Retinal pigment epithelial cell (primary cell): ENCODE data around the gene C14orf132.
"Not testable (repeated sequence)": the region's sequence is repeated elsewhere in the genome, so short reads cannot be mapped to it uniquely, and the experiment has no call there.

Experiments used
- DNase-seq: peaks from one replicate; pipeline ENCODE4 v3.0.0-alpha.2; 2010; ENCODE audit warnings: low read depth
- H3K4me3 ChIP-seq: 2 replicates; pipeline ENCODE4 v1.5.1; 2011; ENCODE audit warnings: mild to moderate bottlenecking, low read length, control low read depth, moderate library complexity
- TF ChIP-seq, protein P1 (sequence below): conservative IDR thresholded peaks from 2 replicates; pipeline ENCODE4 v1.5.1; 2011; ENCODE audit warnings: low read depth, low read length, control low read depth, inconsistent platforms

C14orf132 gene

DNA sequence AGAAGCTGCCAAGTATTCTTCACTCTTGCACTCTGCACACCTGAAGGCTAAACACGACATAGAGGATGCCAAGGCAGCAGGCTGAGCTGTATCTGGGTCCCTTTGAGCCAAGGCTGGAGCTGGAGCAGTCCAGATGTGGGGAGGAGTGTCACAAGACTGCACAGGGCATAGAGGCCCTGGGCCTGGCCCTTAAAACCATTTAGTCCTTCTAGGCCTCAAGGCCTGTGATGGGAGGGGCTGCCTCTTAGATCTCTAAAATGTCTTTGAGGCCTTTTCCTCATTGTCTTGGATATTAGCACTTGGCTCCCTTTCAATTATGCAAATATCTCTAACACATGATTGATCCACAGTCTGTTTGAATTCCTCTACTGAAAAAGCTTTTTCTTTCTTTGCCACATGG, 28.0 kb upstream of the C14orf132 start:
- TF ChIP-seq, protein P1, sequence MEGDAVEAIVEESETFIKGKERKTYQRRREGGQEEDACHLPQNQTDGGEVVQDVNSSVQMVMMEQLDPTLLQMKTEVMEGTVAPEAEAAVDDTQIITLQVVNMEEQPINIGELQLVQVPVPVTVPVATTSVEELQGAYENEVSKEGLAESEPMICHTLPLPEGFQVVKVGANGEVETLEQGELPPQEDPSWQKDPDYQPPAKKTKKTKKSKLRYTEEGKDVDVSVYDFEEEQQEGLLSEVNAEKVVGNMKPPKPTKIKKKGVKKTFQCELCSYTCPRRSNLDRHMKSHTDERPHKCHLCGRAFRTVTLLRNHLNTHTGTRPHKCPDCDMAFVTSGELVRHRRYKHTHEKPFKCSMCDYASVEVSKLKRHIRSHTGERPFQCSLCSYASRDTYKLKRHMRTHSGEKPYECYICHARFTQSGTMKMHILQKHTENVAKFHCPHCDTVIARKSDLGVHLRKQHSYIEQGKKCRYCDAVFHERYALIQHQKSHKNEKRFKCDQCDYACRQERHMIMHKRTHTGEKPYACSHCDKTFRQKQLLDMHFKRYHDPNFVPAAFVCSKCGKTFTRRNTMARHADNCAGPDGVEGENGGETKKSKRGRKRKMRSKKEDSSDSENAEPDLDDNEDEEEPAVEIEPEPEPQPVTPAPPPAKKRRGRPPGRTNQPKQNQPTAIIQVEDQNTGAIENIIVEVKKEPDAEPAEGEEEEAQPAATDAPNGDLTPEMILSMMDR = no peak
- no peak for DNase-seq
- no peak overlapping the region for H3K4me3 ChIP-seq

DNA sequence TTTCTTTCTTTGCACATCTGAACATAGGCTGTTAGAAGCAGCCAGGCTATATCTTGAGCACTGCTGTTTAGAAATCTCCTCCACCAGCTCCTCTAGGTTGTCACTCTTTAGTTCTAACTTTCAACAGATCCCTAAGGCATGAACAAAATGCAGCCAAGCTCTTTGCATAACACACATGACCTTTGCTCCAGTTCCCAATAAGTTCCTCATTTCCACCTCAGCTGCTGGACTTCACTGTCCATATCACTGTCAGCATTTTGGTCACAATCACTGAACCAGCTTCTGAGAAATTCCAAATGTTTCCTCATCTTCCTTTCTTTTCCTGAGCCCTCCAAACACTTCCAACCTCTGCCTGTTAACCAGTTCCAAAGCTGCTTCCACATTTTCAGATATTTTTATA, 27.6 kb upstream of the C14orf132 start:
- TF ChIP-seq, protein P1 = no peak
- no peak overlapping the region for H3K4me3 ChIP-seq
- DNase-seq = no peak

DNA sequence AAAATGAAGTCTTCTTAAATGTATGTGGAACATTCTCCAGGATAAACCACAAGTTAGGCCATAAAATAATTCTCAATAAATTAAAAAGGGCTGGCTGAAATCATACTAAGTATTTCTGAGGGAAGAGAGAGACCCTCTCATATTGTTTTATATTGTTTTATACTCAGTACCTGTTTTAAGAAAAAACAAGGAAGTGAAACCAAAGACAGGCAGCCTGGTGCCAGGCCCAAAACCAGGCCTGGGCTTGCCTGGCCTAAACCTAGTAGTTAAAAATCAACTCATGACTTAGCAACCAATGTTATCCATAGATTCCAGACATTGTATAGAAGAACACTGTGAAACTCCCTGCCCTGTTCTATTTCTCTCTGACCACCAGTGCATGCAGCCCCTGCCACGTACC, 26.4 kb upstream of the C14orf132 start:
- H3K4me3 ChIP-seq, DNase-seq: not testable (repeated sequence)

DNA sequence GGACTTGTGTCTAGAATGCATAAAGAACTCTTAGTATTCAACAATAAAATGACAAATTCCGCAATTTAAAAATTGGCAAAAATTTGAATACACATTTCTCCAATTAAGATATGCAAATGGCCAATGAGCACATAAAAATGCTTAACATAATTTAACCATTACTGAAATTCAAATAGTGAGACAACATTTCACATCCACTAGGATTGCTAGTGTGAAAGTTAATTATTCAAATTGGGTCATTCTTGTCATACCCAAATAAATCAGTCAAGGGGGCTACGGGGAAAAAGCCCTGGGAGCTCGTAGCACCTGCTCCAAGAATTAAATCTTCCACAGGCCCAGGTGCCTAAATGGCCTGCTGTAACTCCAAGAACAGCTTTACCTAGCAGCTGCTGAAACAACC, 25.0 kb upstream of the C14orf132 start:
- DNase-seq = no peak
- TF ChIP-seq, protein P1 = no peak
- H3K4me3 ChIP-seq = no peak overlapping the region

DNA sequence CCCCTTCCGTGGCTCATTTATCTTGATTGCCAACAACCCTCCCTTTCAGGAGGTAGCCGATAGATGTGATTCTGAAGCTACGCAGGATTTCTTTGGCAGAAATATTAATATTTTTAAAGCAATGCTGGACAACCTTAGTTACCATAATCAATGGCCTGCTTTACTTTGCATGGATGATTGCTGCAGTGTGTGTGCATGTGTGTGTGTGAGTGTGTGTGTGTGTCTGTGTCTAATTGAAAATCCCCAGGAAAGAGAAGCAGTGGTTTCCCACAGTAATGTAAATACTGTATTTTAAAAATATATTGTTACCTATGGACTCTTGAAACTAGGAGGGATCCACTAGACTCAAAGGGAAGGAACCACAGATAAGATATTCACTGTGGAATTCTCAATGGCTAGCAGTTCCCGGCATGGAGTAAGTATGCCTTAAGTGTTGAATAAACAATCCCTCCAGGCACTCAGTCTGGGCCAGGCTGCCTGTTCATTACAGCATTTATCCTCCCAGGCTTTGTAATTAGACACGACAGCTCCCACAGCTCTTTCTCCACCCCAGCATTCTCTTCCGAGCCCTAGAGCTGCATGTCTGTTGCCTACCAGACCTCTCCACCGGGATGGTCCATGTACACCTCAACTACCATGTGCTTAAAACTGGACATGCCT, 22.5 kb upstream of the C14orf132 start:
- H3K4me3 ChIP-seq = no peak overlapping the region
- no peak for DNase-seq
- TF ChIP-seq, protein P1 = no peak

DNA sequence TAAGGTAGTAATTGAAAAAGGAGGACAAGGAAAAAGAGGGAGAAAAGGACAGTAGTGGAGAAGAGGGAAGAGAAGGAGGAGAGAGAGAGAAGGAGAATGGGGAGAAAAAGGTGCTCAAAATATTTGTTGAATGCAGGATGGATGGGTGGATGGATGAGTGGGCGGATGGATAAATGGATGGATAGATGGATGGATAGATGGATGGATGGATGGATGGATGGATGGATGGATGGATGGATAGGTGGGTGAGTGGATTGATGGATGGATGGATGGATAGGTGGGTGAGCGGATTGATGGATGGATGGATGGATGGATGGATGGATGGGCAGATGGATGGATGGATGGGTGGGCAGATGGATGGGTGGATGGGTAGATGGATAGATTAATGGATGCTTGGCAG, 21.3 kb upstream of the C14orf132 start:
- no peak for DNase-seq
- TF ChIP-seq, protein P1 = no peak

DNA sequence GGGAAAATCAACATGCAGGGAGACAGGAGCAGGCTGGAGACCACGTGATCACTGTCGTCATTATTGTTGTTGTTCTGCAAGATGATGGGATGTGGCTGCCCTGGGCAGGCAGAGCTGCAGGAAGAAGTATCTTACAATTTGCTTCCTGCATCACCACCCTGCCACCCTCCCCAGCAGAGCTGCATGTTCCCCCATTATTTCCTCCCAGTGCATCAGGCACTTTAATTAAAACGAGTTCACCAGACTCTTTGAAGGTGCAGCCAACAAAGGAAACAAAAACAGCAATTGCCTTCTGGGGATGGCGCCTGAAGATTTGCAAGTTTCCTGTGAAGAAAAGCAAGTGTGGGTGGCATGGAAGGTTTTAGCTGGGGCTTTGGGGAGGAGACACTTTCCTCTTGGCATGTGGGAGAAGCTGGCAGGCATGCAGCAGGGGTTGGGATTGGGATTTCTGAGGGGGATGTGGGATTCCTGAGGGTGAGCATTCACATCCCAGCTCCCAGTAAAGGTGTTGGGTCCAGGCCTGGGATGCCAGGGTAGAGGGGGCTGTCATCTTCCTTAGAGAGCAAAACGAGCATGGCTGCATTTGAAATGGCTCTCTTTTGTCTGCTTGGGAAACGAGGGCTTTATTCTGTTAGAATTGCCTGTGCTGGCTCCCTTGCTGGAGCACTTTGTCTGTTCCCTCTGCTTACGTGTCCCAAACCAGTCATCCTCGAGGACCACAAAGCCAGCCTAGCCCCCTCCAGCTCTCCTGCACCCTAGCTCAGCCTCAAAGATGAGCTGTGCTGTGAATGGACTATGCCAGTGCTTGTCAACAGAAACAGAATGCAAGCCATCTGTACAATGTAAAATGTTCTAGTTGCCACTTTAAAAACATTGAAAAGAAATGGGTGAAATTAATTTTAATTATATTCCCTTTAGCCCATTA, 11.5 kb upstream of the C14orf132 start:
- no peak for DNase-seq
- TF ChIP-seq, protein P1 = no peak
- H3K4me3 ChIP-seq = no peak overlapping the region

More for the DNA sequence above, 21.3 kb upstream of the C14orf132 start:
- no peak overlapping the region for H3K4me3 ChIP-seq
